ENCODE results near the gene VILL. TPM values are rescaled to one million over a fixed set of nuclear protein-coding genes. Genes with fewer than 3 reads are reported as not detected.
A peak's percentile ranks its signal among the peaks of the same experiment; 100 is the strongest.

VILL gene
- total and polyA plus RNA-seq, 2 experiments from 2014 or later = 0.75 to 3.4 TPM

DNA sequence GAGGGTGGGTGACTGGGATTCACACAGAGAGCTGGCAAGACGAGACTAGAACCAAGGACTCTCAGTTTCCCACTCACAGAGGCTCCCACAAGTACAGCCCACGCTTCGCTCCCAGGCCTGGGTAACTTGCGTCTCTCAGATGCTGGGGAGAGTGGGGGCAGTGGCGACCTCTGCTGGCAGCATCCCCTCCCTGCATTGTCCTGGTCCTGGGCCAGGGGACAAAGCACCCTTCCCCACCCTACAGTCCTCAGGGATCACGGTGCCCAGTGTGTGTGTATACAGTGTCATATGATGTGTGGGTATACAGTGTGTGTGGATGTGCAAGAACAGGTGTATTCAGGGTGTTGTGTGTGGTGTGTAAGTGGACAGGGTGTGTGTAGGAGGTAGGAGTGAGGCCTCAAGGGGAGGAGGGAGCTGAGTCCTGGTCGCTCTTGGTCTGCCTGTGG lies 12.8 kb downstream of the VILL start:
- peak; percentile 60 to 76 for DNase-seq (ENCODE audit: low read depth in 1 of 2, low spot score in 1 of 2)
- no peak overlapping the region for H3K27ac ChIP-seq
- no peaks in the 10 kb centered on the region for H3K4me1 ChIP-seq (ENCODE audit: low read depth)
- no peaks in the 10 kb centered on the region for H3K27me3 ChIP-seq
- TF ChIP-seq, protein P1, sequence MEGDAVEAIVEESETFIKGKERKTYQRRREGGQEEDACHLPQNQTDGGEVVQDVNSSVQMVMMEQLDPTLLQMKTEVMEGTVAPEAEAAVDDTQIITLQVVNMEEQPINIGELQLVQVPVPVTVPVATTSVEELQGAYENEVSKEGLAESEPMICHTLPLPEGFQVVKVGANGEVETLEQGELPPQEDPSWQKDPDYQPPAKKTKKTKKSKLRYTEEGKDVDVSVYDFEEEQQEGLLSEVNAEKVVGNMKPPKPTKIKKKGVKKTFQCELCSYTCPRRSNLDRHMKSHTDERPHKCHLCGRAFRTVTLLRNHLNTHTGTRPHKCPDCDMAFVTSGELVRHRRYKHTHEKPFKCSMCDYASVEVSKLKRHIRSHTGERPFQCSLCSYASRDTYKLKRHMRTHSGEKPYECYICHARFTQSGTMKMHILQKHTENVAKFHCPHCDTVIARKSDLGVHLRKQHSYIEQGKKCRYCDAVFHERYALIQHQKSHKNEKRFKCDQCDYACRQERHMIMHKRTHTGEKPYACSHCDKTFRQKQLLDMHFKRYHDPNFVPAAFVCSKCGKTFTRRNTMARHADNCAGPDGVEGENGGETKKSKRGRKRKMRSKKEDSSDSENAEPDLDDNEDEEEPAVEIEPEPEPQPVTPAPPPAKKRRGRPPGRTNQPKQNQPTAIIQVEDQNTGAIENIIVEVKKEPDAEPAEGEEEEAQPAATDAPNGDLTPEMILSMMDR (IDR thresholded peaks at IDR 0.05; ENCODE audit: low read depth, low read length) = peak; percentile 86
- H3K36me3 ChIP-seq = no peaks in the 10 kb centered on the region
- no peaks in the 10 kb centered on the region for H3K9me3 ChIP-seq (ENCODE audit: low read depth)
- no peak overlapping the region for H3K4me3 ChIP-seq

DNA sequence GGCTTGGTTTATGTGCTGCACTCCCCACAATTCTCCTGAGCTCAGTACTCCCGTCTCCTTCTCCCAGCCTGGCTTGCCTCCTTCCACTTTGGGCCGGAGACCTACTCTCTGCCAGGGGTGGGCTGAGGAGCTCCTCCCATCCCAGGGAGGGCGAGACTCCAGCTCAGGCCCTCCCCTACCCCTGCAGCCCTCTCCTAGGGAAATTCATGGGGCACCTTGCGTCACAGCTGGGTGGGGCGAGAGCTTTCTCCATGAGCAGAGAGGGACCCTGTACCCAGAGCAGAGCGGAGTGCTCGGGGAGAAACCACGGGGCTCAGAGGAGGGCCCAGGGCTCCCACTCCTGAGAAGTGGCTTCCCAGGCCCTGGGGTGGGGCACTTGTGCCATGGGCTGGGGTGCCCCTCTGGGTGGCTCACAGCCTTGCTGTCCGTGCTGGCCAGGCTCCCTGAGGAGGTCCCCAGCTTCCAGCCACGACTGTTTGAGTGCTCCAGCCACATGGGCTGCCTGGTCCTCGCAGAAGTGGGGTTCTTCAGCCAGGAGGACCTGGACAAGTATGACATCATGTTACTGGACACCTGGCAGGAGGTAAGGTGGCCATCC lies 13.3 kb downstream of the VILL start:
- no peak for DNase-seq (ENCODE audit: low read depth in 1 of 2, low spot score in 1 of 2)

DNA sequence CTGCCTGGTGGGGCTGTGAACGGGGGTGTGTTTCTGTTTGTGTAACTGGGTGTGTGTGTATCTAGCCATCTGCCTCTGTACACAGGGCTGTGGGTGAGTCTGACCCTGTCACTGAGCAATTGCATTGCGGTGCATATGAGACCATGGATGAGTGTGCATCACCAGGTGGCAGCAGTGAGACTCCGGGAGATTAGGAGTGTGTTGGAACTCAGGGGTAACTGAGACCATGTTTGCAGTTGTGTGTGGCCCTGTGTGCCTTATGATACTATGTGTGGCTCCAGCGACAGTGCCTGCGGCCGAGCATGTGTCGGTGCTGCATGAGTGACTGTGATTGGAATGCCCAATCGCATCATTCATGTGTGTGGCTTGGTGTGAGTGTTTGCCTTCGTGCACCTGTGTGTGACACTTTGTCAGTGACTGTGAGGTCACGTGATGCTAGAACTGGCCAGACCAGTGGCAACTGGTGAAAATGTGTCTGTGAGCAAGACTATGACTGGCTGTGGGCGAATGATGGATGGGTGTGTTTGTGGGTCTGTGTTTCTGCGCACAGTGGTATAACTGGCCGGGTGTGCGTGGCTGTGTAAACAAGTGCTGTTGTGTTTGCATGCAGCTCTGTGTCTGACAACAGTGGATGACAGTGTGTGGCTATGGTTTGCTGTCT lies 14.0 kb downstream of the VILL start:
- Histone ChIP-seq H3K9me3 (ENCODE audit: low read depth) (no peaks in the 10 kb centered on the region), H3K4me3 (no peak overlapping the region), H3K4me1 (ENCODE audit: low read depth) (no peaks in the 10 kb centered on the region), H3K27me3 (no peaks in the 10 kb centered on the region), H3K36me3 (no peaks in the 10 kb centered on the region), H3K27ac (no peak overlapping the region)
- DNase-seq (ENCODE audit: low read depth in 1 of 2, low spot score in 1 of 2) = peak; percentile 74 to 77
- TF ChIP-seq, protein P1 (IDR thresholded peaks at IDR 0.05; ENCODE audit: low read depth, low read length) = peak; percentile 81

More for the DNA sequence above, 13.3 kb downstream of the VILL start:
- H3K27ac ChIP-seq = no peak overlapping the region
- H3K4me3 ChIP-seq = no peak overlapping the region
- no peaks in the 10 kb centered on the region for H3K36me3 ChIP-seq
- no peaks in the 10 kb centered on the region for H3K27me3 ChIP-seq
- H3K4me1 ChIP-seq (ENCODE audit: low read depth) = no peaks in the 10 kb centered on the region
- H3K9me3 ChIP-seq (ENCODE audit: low read depth) = no peaks in the 10 kb centered on the region
- TF ChIP-seq, protein P1 (IDR thresholded peaks at IDR 0.05; ENCODE audit: low read depth, low read length) = no peak

DNA sequence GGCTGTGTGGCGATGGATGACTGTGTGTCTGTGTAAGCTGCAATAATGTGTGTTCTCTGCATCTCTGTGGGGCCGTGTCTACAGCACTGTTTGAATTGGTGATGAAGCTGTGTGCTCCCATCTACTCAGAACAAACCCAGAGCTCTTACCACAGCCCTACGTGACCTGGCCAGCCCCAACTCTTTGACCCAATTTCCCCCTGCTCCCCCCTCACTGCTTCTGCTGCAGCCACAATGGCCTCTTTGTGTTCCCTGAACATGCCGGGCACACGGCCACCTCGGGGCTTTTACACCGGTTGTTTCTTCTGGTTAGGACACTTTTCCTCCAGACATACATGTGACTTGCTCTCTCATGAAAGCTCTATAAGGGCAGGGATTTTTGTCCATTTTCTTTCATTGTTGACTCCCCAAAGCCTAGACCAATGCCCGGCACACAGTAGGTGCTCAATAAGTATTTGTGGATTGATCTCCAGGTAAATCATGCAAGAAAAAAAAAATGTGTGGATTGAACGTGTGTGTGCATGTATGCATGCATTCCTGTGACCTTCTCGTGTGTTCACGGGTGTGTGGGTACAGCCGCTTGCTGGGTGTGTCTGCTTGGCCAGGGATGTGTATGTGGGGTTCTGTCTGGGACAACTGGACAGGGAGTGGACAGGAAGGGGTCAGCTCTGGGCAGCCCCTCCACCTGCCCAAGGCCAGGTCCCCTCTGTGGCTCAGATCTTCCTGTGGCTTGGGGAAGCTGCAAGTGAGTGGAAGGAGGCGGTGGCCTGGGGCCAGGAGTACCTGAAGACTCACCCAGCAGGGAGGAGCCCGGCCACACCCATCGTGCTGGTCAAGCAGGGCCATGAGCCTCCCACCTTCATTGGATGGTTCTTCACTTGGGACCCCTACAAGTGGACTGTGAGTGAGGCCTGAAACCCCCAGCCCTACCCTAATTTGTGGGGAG lies 14.8 kb downstream of the VILL start:
- no peaks in the 10 kb centered on the region for H3K4me1 ChIP-seq (ENCODE audit: low read depth)
- TF ChIP-seq, protein P1 (IDR thresholded peaks at IDR 0.05; ENCODE audit: low read depth, low read length) = no peak
- no peaks in the 10 kb centered on the region for H3K9me3 ChIP-seq (ENCODE audit: low read depth)
- H3K36me3 ChIP-seq = no peaks in the 10 kb centered on the region
- DNase-seq (ENCODE audit: low read depth in 1 of 2, low spot score in 1 of 2) = peak in 1 of 2 donors; percentile 82
- no peaks in the 10 kb centered on the region for H3K27me3 ChIP-seq
- no peak overlapping the region for H3K4me3 ChIP-seq
- no peak overlapping the region for H3K27ac ChIP-seq

DNA sequence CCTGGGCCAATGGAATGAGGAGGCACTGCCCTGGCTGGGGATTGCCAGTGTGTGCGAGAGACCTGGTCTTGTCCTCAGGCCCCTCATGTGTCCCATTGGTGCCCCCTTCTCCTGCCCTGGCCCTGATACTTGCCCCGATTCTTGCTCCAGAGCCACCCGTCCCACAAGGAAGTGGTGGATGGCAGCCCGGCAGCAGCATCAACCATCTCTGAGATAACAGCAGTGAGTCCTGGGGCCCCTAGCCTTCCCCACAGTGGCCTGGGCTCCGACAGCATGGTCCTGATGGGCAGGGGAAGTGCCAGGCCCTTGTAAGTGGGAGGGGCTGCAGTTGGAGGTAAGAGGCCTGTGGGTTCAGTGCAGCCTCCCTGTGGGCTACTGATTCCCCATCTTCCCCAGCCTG lies 15.4 kb downstream of the VILL start:
- Histone ChIP-seq H3K36me3 (no peaks in the 10 kb centered on the region), H3K4me3 (no peak overlapping the region), H3K27ac (no peak overlapping the region), H3K27me3 (no peaks in the 10 kb centered on the region), H3K9me3 (ENCODE audit: low read depth) (no peaks in the 10 kb centered on the region), H3K4me1 (ENCODE audit: low read depth) (no peaks in the 10 kb centered on the region)
- no peak for DNase-seq (ENCODE audit: low read depth in 1 of 2, low spot score in 1 of 2)
- TF ChIP-seq, protein P1 (IDR thresholded peaks at IDR 0.05; ENCODE audit: low read depth, low read length) = no peak
